NCI-H526 treated with DMSO at 0.1 percent for 48 hours (cell line): ENCODE results near the gene NUP214.

Experiments
- DNase-seq: peaks from one replicate; lab custom pipeline; 2025; lab: John Stamatoyannopoulos, UW

Gene NUP214

GRCh38 chr9:131277287-131277909 lies 152.0 kb downstream of the NUP214 start:
- no peak for DNase-seq

DNA sequence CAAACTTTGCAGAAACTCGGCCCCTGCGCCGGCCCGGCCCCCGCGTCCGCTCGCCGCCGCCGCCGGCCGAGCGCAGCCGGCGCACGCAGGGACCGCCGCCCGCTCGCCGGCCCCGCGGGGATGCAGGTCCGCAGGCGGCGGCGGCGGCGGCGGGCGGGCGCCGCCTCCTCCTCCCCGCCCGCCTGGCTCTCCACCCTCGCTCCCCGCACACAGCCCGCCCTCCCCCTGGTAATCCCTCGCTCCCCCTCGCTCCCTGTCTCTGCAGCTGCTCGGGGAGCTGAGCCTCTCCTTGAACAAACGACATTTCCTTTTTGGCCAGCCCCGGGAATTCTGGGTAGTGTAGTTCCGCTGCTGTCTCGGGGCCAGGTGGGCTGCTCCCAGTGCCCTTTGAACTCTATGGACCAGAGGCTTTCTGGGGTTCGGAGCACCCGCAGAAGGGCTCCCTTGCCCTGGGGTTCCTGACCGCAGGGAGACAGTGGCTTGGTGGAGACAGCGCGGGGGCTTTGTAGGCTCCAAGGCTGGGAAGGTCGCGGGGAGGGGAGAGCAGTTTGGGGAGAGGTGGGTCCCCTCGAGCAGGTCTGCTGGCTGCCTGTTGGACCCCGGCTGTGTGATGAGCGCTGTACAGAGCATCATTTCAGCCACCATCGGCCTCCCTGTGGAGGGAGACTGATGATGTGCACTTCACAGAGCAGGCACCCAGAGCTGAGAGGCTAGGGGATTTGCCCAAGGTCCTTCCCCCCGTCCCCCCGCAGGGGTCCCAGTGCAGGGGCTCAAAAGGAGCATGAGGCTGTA lies 152.7 kb downstream of the NUP214 start:
- DNase-seq, result peak; percentile 54

DNA sequence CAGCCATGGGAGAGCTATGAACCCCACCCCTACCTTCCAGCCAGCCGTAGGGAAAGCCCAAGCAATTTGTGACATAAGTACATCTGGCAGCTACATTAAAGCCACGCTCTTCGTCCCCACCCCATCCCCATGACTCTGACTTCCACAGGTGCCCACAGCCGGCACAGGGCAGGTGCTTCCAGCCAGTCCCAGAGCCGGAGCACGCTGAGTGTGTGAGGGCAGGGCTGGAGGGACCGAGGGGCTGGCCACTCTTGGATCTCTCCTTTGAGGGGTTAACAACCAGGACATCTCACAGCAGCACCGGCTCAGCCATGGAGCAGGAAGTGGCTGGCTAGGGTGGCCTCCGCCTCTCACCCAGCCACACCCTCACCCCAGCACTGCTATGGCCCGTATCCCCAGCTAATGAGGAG lies 153.3 kb downstream of the NUP214 start:
- DNase-seq, result no peak

GRCh38 chr9:131279196-131279862 lies 153.9 kb downstream of the NUP214 start:
- DNase-seq, result no peak

DNA sequence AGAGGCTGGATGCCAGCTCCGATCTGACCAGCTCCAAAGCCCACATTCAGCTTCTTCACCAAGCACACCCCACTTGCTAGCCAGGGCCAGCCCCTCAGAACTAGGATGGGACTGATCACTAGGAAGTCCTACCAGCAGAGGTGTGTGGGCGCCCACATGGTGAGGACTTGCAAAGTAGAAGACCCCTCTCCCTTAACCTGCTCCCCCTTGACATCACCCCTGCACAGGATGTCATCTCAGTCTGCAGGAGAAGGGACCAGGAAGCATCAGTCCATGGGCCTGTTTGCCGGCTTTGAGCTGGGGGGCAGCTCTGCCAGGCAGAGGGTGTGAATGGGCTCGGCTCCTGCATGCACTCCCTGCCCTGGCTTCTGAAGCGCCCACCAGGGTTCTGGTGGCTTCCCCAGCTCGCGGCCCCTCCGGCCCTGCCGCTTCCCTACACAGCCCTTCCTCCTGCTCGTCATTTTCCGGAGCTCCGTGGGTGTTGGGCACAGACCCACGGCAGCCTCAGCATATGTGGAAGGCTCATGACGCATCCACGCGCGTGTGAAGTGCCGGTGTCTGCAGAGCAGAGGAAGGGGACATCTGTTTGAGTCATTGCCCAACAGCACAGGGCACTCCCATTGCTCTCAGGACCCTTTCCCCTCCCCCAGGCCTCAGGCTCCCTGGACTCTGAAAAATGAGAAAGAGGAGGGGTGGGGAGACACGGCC lies 154.6 kb downstream of the NUP214 start:
- DNase-seq, result no peak

DNA sequence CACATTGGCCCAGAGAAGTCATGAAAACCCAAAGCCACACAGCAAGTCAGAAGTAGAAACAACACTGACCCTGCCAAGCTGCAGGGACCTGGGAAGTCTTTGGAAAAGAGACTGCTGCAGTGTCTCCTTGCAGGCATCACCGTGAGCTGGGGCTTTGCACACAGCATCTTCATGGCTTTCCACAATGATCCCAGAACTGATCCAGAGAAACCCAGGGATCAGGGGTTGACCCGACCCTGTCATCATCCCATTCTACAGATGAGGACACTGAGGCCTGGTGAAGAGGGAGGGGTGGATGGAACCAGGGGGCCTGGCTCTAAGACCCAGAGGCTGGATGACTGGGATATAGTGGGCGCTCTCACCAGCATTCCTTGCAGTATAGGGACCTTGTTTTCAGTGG lies 155.3 kb downstream of the NUP214 start:
- no peak for DNase-seq

GRCh38 chr9:131281119-131281965 lies 156.0 kb downstream of the NUP214 start:
- no peak for DNase-seq

DNA sequence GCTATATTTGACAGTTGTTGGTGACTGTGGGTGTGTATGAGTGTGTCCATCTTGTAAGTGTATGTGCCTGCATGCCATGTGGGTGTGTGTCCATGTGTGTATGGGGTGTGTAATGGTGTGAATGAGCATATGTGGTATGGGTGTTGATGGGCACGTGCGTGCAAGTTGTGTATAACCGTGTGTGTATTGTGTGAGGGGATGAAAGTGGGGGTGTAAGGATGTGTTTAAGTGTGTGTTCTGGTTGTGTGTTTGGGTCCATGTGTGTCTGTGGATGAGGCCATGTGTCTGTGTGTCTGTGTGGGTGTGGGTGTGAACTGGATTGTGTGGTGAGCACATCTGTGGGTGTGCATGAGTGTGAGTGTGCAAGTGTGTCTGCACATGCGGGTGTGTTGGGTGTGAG lies 156.8 kb downstream of the NUP214 start:
- no peak for DNase-seq

GRCh38 chr9:131282688-131283422 lies 157.5 kb downstream of the NUP214 start:
- no peak for DNase-seq
